Measurements from ENCODE around the gene FGF6. TPM values are rescaled to one million over a fixed set of nuclear protein-coding genes. Genes with fewer than 3 reads are reported as not detected.
"Not testable (repeated sequence)": the region's sequence is repeated elsewhere in the genome, so short reads cannot be mapped to it uniquely, and the experiment has no call there.

FGF6 gene
- total RNA-seq, 2 experiments from 2014 or later = not detected

DNA sequence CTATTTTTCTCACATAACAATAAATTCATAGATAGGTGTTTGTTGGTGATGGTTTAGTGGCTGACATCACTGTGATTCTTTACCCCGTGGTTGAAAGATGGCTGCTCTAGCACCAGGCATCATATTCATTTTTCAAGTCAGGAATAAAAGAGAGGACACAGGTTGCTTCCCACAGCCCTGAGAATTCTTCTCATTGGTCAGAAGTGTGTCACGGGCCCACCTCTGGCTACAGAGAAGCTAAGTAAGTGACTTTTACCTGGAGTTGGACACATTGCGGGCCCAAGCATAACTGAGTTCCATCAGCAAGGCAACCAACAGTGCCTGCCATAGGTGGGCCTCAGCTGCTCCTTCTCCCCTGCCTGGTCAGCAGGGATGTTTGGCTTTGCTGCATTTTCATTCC, 38.5 kb downstream of the FGF6 start:
- Mint-ChIP-seq H3K9me3 (no peaks in the 10 kb centered on the region), H3K4me1 (ENCODE audit: low read depth) (no peaks in the 10 kb centered on the region), H3K27me3 (ENCODE audit: low read depth) (no peaks in the 10 kb centered on the region), H3K36me3 (ENCODE audit: low read depth) (no peaks in the 10 kb centered on the region), H3K27ac (no peak overlapping the region), H3K4me3 (no peak overlapping the region)
- intact Hi-C loops (cut with micrococcal nuclease) = no loop called here
- CTCF ChIA-PET = no interaction called here
- no peak for DNase-seq

DNA sequence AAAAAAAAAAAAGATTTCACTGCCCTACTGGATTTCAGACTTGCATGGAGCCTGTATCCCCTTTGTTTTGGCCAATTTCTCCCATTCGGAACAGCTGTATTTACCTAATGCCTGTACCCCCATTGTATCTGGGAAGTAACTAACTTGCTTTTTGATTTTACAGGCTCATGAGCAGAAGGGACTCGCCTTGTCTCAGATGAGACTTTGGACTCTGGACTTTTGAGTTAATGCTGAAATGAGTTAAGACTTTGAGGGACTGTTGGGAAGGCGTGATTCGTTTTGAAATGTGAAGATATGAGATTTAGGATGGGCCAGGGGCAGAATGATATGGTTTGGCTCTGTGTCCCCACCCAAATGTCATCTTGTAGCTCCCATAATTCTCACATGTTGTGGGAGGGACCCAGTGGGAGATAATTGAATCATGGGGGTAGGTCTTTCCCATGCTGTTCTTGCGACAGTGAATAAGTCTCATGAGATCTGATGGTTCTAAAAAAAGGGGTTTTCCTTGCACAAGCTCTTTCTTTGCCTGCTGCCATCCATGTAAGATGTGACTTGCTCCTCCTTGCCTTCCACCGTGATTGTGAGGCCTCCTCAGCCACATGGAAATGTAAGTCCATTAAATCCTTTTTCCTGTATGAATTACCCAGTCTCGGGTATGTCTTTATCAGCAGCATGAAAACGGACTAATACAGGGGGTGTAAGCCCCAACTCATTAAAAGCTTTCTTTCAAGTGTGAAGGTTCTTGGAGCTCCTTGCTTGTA, 40.6 kb downstream of the FGF6 start:
- H3K27me3 Mint-ChIP-seq (ENCODE audit: low read depth); intact Hi-C loops (cut with micrococcal nuclease); H3K9me3 Mint-ChIP-seq; DNase-seq; H3K4me1 Mint-ChIP-seq (ENCODE audit: low read depth); H3K27ac Mint-ChIP-seq; H3K4me3 Mint-ChIP-seq; H3K36me3 Mint-ChIP-seq (ENCODE audit: low read depth): not testable (repeated sequence)
- CTCF ChIA-PET = interaction anchor here (0.9 to 1.9 kb wide), 4 partner anchors 15 to 51 kb away, joined by 3 to 8 read pairs (median 4); no protein-coding TSS in a partner anchor

DNA sequence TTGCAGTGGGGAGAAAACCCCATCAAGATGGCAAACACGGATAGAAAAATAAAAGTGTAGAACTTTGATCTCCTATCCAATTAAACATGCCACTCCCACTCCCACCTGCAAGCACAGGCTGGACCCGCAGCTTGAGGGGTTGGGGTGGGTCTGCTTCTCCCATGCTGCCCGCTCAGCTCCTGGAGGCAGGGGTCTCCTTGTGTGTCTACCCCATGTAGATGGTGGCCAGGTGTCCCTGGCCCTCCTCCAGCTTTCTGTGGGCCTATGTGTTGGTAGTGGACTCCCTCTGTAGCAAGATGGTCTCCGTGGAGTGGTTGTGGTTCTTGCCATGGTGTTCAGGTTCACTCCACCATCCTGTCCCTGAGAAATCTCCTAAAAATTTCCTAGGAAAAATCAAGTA, 42.6 kb downstream of the FGF6 start:
- CTCF ChIA-PET = interaction anchor here (0.8 kb wide), 1 partner anchor 18 kb away, joined by 4 read pairs; no protein-coding TSS in a partner anchor
- DNase-seq = no peak
- H3K27ac Mint-ChIP-seq = no peak overlapping the region
- intact Hi-C loops (cut with micrococcal nuclease) = no loop called here
- H3K4me1 Mint-ChIP-seq (ENCODE audit: low read depth) = no peaks in the 10 kb centered on the region
- H3K36me3 Mint-ChIP-seq (ENCODE audit: low read depth) = no peaks in the 10 kb centered on the region
- H3K9me3 Mint-ChIP-seq = no peaks in the 10 kb centered on the region
- H3K27me3 Mint-ChIP-seq (ENCODE audit: low read depth) = peaks cover 5% of the 10 kb centered on the region
- no peak overlapping the region for H3K4me3 Mint-ChIP-seq

DNA sequence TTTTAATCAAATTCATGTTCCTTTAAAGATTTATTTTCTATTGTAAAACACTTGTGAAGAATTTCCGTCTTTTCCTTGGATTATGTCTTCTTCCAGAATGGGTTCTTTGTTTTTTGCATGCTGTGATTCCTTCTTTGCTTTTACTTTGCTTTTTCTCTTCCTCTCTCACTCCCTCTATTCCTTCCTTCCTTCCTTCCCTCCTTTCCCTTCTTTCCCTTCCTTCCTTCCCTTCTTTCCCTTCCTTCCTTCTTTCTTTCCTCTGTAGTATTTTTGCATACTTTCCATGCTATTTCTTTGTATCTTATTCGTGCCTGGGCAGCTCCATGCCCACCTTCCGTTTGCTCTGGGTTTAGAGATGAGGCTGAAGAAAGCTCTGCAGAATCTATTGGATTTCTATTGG, 44.5 kb downstream of the FGF6 start:
- H3K4me1 Mint-ChIP-seq (ENCODE audit: low read depth) = no peaks in the 10 kb centered on the region
- no peak overlapping the region for H3K27ac Mint-ChIP-seq
- no peak overlapping the region for H3K4me3 Mint-ChIP-seq
- no peaks in the 10 kb centered on the region for H3K36me3 Mint-ChIP-seq (ENCODE audit: low read depth)
- no peak for DNase-seq
- intact Hi-C loops (cut with micrococcal nuclease) = no loop called here
- no peaks in the 10 kb centered on the region for H3K9me3 Mint-ChIP-seq
- CTCF ChIA-PET = interaction anchor here (0.6 to 0.7 kb wide), 2 partner anchors 21 to 225 kb away, joined by 3 to 4 read pairs; no protein-coding TSS in a partner anchor
- H3K27me3 Mint-ChIP-seq (ENCODE audit: low read depth) = peaks cover 5% of the 10 kb centered on the region

DNA sequence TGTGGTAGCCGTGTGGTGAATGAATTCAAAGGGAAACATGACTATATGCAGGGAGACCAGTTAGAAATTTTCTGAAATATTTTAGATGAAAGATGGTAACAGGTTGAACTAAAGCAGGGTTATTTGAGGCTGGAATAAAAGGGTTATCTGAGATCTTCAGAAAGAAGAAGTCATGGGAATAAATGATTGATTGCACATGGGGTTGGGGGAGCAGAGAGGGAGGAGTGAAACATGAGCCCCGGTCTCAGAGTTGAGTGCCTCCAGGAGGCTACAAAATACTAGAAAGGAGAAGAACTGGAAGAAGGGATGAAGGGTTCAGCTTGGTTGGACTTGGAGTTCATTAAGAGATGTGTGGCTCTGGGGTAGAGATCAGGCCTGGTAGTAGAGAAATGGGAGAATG, 49.8 kb downstream of the FGF6 start:
- CTCF ChIA-PET = interaction anchor here (0.6 kb wide), 1 partner anchor 88 kb away, joined by 3 read pairs; no protein-coding TSS in a partner anchor
- no peaks in the 10 kb centered on the region for H3K4me1 Mint-ChIP-seq (ENCODE audit: low read depth)
- H3K27ac Mint-ChIP-seq = no peak overlapping the region
- intact Hi-C loops (cut with micrococcal nuclease) = no loop called here
- H3K4me3 Mint-ChIP-seq = no peak overlapping the region
- no peaks in the 10 kb centered on the region for H3K9me3 Mint-ChIP-seq
- no peak for DNase-seq
- H3K27me3 Mint-ChIP-seq (ENCODE audit: low read depth) = peaks cover 14% of the 10 kb centered on the region
- H3K36me3 Mint-ChIP-seq (ENCODE audit: low read depth) = no peaks in the 10 kb centered on the region

DNA sequence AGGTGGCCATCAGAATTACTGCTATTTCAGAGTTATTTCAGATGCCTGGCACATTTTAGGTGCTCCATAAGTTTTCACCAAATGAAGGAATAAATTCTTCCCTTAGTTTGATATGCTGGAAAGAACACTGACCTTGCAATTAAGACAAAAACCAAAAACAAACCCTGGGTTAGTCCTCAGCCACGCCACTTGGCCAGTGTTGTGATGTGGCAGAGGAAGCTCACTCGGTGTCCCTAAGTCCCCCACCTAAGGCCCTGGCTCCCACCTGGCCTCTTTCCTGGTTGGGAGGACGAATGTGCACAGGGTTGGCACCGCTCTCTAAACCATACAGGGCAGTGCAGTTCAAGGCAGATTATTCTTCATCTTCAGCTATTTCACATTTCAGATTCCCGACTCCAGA, 52.4 kb downstream of the FGF6 start:
- H3K4me1 Mint-ChIP-seq (ENCODE audit: low read depth) = no peaks in the 10 kb centered on the region
- DNase-seq = no peak
- no peak overlapping the region for H3K27ac Mint-ChIP-seq
- peaks cover 12% of the 10 kb centered on the region for H3K27me3 Mint-ChIP-seq (ENCODE audit: low read depth)
- H3K9me3 Mint-ChIP-seq = no peaks in the 10 kb centered on the region
- no peaks in the 10 kb centered on the region for H3K36me3 Mint-ChIP-seq (ENCODE audit: low read depth)
- intact Hi-C loops (cut with micrococcal nuclease) = no loop called here
- CTCF ChIA-PET = interaction anchor here (0.7 kb wide), 1 partner anchor 174 kb away, joined by 4 read pairs; no protein-coding TSS in a partner anchor
- no peak overlapping the region for H3K4me3 Mint-ChIP-seq

DNA sequence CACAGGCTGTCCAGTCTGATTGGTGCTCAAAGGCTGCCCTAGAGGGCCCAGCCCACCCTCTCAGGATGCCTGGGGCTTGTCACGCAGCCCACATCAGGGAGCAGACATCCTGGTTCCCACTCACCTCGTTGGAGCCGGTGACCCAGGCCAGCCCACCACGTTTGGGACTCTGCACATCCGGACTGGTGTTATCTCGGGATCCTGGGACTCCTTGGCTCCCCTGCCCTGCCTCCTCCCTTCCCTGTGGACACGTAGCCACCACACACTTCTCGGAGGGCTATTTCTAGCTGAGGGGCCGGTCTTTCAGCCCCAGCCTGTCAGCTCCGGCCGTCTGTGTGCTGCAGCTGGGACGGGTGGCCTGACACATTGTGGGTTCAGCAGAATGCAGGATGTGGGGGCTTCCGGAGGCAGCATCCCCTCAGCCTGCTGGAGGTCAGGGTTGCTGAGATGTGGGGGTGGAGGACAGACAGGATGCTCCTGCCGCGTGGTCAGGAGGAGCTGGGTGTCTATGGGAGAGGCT, 53.3 kb downstream of the FGF6 start:
- DNase-seq = no peak
- H3K36me3 Mint-ChIP-seq (ENCODE audit: low read depth) = no peaks in the 10 kb centered on the region
- CTCF ChIA-PET = no interaction called here
- H3K4me1 Mint-ChIP-seq (ENCODE audit: low read depth) = no peaks in the 10 kb centered on the region
- no peak overlapping the region for H3K4me3 Mint-ChIP-seq
- no peaks in the 10 kb centered on the region for H3K9me3 Mint-ChIP-seq
- intact Hi-C loops (cut with micrococcal nuclease) = no loop called here
- no peak overlapping the region for H3K27ac Mint-ChIP-seq
- H3K27me3 Mint-ChIP-seq (ENCODE audit: low read depth) = peaks cover 12% of the 10 kb centered on the region

DNA sequence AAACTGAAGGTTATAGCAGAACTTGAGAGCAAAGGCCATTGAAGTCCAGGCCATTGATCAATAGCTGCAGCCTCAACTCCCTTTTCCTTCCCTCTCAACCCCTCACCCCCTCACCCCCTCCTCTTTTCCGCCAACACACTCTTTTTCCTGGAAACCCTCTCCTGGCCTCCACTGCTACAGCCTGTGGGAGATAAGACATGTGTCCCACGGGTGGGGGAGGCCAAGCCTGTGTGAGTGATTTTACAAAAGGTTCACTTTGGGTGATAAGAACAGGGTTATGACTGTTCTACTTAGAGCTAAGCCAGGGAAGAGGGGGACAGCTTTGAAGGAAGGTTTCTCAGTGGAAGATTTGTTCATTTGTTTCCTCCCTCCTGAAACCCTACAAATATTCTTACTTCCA, 57.0 kb downstream of the FGF6 start:
- H3K4me1 Mint-ChIP-seq (ENCODE audit: low read depth) = no peaks in the 10 kb centered on the region
- H3K4me3 Mint-ChIP-seq = no peak overlapping the region
- CTCF ChIA-PET = no interaction called here
- DNase-seq = no peak
- intact Hi-C loops (cut with micrococcal nuclease) = no loop called here
- no peak overlapping the region for H3K27ac Mint-ChIP-seq
- H3K9me3 Mint-ChIP-seq = no peaks in the 10 kb centered on the region
- no peaks in the 10 kb centered on the region for H3K27me3 Mint-ChIP-seq (ENCODE audit: low read depth)
- H3K36me3 Mint-ChIP-seq (ENCODE audit: low read depth) = no peaks in the 10 kb centered on the region

DNA sequence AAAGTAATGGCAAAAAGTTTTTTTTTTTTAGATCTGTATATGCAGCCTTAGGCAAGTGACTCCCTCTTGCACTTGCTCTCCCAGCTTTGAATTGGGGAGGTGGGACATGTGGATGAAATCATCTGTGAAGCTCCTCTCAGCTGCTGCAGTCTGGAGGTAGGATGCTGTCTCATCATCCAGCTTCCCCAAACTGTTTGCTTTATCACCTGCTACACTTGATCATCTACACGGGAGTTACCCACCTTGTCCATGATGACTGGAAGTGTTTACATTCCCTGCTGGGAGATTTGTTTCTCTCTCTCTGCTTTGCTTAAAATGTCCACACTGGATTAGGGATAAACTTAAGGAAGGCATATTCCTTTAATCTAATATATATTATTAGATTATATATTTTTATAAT, 57.6 kb downstream of the FGF6 start:
- Mint-ChIP-seq H3K4me3 (no peak overlapping the region), H3K9me3 (no peaks in the 10 kb centered on the region), H3K4me1 (ENCODE audit: low read depth) (no peaks in the 10 kb centered on the region), H3K27ac (no peak overlapping the region), H3K36me3 (ENCODE audit: low read depth) (no peaks in the 10 kb centered on the region), H3K27me3 (ENCODE audit: low read depth) (no peaks in the 10 kb centered on the region)
- no peak for DNase-seq
- intact Hi-C loops (cut with micrococcal nuclease) = no loop called here
- CTCF ChIA-PET = no interaction called here

DNA sequence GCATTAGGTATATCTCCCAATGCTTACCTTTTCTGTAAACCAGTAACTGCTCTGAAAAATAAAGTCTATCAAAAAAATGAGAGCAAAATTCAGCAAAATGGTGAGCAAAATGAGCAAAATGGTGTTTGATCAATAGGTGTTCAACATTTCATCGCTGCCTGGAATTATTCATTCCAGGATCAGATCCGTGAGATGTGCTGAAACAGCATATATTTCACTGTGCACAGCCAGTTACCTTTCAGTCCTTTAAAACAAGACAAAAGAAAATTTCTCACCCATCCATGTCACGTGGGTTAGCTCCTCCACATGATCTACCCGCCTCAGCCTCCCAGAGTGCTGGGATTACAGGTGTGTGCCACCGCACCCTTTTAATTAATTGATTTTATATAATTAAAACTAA, 58.0 kb downstream of the FGF6 start:
- H3K4me1 Mint-ChIP-seq (ENCODE audit: low read depth) = no peaks in the 10 kb centered on the region
- intact Hi-C loops (cut with micrococcal nuclease) = no loop called here
- H3K27ac Mint-ChIP-seq = no peak overlapping the region
- no peaks in the 10 kb centered on the region for H3K27me3 Mint-ChIP-seq (ENCODE audit: low read depth)
- DNase-seq = no peak
- no peak overlapping the region for H3K4me3 Mint-ChIP-seq
- H3K36me3 Mint-ChIP-seq (ENCODE audit: low read depth) = no peaks in the 10 kb centered on the region
- H3K9me3 Mint-ChIP-seq = no peaks in the 10 kb centered on the region
- CTCF ChIA-PET = no interaction called here

DNA sequence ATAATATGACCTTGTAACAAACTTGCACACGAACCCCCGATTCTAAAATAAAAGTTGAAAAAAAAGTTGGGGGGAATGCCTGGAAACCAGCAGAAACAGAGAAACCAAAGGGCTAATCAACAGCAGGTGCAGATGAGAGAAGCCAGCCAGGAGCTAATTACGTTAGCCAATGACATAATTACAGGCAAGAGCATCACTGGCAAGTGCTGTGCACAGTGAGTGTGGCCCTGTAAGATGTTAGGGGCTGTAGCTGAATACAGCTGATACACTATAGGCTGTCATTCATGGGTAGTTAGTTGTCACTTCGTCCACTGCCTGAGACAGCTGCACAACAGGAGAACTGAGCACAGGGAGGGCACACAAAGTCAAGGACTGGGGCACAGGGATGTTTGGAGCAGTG, 58.8 kb downstream of the FGF6 start:
- H3K27ac Mint-ChIP-seq = no peak overlapping the region
- no peaks in the 10 kb centered on the region for H3K4me1 Mint-ChIP-seq (ENCODE audit: low read depth)
- no peak for DNase-seq
- no peaks in the 10 kb centered on the region for H3K9me3 Mint-ChIP-seq
- intact Hi-C loops (cut with micrococcal nuclease) = no loop called here
- no peaks in the 10 kb centered on the region for H3K36me3 Mint-ChIP-seq (ENCODE audit: low read depth)
- H3K27me3 Mint-ChIP-seq (ENCODE audit: low read depth) = no peaks in the 10 kb centered on the region
- CTCF ChIA-PET = no interaction called here
- H3K4me3 Mint-ChIP-seq = no peak overlapping the region

Data from activated naive CD4-positive, alpha-beta T cell treated with anti-CD3 and anti-CD28 coated beads for 36 hours (primary cell).